Ecto neural progenitor cell (in vitro differentiated cells): Measurements from ENCODE around the gene SLC45A3.

Experiments used
- DNase-seq: peaks from one replicate; pipeline ENCODE4 v3.0.0-alpha.2; 2018; ENCODE audit warnings: low spot score

Gene SLC45A3

GRCh38 chr1:205668951-205669340 lies 11.4 kb downstream of the SLC45A3 start:
- peak; percentile 51 for DNase-seq

DNA sequence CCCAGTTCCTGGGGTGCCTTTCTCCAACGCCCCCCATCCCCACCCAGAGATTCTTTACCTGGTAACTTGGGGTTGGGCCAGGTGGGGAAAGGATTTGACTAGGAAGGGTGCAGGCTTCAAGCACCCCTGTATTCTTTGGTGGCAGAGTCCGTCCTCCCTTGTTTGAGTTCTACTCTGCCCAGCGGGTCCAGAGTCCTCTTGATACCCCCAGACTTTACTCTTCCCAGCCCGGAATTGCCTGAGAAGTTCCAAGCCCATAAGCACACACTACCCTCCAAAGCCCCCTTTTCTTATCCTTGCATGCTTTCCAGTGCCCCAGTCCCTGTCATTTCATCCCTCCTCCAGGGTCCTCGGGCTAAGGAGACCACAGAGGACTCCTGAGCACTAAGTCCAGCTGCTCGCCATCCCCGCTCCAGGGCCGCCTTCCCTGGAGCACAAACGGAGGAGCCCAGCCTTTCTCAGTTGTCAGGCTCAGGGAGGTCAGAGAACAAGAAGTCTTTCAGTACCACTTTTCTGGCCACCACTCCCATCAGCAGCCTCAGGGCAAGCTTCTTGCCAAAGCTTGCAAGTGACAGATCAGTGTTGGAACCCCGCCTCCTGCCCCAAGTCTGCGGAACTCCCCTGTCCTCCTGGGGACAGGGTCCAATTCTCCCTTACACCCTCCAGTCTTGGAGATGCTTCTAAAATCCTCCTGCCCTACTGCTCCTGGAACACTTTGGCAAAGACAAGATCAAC lies 12.2 kb downstream of the SLC45A3 start:
- peak; percentile 58 for DNase-seq

- no peak for DNase-seq
Measured at GRCh38 chr1:205666372-205667166, 13.7 kb downstream of the SLC45A3 start.

DNA sequence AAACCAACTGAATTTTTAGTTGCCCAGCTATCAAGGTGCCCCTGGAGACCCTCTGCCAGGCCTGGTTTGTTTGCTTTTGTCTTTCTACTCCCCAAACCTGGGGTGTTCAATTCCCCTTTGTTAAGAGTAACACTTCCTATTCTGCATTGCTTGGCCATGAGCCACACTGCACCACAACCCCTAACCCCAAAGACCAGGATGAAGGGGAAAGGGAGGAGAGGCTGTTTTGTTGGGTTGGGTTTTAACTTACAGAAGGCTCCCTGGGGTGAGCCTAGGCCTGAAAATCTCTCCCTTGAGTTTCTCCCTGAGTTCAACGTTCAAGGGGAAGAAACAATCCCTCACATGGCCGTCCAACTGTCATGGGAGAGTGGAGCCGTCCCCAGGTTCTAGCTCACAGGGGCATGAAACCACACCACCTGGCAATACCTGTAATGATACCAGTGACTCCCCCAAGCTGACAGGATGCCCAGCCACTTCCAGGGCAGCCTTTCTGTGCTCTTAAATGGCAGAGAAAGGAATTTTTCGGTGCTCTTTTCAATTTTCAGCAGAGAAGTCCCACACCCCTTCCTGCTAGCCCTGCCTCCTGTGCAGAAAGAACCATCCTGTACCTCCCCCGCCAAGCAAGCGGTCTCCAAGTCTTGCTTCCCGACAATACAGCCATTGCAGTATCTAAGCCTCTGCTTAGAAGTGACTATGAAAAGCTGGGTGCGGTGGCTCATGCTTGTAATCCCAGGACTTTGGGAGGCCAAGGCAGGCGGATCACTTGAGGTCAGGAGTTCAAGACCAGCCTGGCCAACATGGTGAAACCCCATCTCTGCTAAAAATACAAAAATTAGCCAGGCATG lies 14.9 kb downstream of the SLC45A3 start:
- DNase-seq, result no peak

- no peak for DNase-seq
Measured at GRCh38 chr1:205664399-205665017, 15.8 kb downstream of the SLC45A3 start.

GRCh38 chr1:205663286-205663936 lies 16.9 kb downstream of the SLC45A3 start:
- no peak for DNase-seq

DNA sequence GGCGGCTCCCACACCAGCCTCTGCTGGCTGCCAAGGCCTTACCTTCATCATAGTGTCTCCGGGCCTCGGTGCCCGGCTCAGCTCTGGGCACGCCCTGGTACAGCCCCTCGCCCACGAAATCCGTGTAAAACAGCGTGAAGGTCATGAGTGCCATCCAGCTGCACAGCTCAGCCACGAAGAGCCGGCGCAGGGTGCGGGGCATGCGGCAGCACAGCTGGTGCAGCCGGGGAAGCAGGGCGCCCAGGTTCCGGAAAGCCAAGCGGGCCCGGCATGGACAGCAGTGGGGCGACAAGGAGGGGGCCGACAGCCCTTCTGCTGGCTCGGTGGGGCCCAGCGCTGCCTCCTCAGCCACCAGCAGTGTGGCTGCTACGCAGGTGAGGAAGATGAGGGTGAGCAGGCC lies 17.5 kb downstream of the SLC45A3 start:
- DNase-seq, result no peak

- DNase-seq, result no peak
Measured at GRCh38 chr1:205662135-205662738, 18.1 kb downstream of the SLC45A3 start.

DNA sequence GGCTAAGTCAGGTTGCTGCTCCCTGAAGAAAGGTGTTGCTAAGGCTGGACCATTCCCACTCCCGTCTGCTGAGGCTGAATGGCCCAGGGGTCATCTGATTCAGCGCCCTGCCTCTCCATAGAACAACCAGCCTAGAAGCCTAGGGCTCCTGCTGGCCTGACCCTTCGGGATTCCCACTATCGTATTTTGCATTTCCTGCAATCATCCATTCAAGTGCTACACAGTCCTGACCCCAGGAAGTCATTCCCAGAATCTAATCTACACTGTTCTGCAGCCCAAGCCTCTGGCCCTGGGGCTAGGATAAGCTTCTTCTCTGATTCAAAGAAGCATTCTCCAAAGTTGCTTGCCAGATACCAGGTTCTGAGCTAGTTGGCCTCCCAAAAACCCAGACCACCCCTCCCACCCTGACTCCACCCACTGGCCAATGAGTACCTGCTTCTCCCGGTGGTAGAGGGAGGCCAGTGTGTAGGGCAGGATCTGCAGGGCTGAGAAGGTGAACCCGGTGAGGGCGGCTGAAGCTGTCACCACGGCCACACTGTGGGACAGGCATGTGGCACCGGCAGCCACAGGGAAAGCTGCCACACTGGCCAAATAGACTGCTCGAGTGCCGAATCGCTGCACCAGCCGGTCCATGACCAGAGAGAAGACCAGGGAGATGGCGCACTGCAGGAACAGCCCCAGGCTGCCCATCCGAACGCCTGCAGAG lies 18.7 kb downstream of the SLC45A3 start:
- DNase-seq, result no peak

- DNase-seq, result no peak
Measured at GRCh38 chr1:205660361-205660760, 19.9 kb downstream of the SLC45A3 start.

- peak; percentile 86 for DNase-seq
Measured at GRCh38 chr1:205658943-205659581, 21.2 kb downstream of the SLC45A3 start.

DNA sequence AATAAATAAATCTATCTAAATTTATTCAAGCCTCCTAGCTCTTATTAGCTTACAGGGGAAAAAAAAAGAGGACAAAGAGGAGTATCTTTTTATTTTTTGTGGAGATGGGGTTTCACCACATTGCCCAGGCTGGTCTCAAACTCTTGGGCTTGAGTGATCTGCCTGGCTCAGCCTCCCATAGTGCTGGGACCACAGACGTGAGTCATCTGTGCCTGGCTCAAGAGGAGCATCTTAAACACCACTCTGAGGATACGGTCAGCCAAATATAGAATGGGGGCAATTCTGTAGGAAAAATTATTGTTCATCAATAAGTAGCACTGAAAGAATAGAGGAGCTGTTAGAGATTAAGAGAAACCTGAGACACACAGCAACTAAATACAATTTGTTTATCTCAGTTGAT lies 24.1 kb downstream of the SLC45A3 start:
- DNase-seq, result no peak

DNA sequence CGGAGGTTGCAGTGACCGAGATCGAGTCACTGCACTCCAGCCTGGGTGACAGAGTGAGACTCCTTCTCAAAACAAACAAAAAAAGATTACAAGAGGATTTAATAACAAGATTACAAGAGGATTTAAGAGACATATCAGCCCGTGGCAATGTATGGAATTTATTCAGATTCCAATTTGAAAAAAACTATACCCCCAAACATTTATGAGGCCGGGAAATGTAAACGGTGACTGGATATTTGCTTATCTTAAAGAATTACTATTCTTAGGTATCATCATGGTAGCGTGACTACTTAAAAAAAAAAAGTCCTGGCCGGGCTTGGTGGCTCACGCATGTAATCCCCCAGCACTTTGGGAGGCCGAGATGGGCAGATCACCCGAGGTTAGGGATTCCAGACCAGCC lies 27.3 kb downstream of the SLC45A3 start:
- DNase-seq, result no peak

- no peak for DNase-seq
Measured at GRCh38 chr1:205650241-205650640, 30.1 kb downstream of the SLC45A3 start.

DNA sequence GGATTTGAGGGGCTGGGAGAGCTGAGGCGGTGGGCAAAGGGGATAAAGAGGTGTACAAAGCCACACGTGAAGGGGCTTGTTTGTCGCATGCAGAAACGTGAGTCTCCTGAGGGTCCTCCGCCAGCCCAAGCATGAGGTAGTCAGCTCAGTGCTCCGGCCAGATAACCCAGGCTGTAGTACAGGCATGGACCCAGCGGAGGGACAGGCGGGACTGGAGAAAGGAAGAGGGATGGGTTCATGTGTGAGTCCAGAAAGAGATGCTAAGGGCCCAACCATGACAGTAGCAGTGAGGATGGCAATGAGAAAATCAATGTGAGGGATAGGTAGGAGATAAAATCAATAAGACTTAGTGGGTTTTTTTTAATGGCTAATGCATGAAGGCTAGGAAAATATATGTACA lies 34.8 kb downstream of the SLC45A3 start:
- DNase-seq, result no peak

DNA sequence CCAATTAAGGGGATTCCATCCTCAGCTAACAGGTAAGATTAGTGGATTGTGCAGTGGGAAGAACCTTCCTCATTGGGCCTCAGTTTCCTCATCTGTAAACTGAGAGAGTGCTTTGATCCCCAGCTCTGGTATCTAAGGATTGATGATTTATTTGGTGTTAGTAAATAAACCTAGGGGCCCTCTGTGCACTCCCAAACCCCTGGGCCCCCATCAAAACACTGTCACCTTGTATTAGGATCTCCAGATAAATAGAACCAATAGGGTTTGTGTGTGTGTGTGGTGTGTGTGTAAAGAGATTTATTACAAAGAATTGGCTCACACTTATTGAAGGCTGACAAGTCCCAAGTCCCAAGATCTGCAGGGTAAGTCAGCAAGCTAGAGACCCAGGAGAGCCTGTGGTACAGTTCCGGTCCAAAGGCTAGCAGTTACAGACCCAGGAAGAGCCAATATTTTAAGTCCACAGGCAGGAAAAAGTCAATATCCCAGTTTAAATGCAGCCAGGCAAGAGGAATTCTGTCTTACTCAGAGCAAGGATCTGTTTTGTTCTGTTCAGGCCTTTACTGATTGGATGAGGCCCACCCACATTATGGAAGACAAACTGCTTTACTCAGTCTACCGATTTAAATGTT lies 37.5 kb downstream of the SLC45A3 start:
- DNase-seq, result no peak

DNA sequence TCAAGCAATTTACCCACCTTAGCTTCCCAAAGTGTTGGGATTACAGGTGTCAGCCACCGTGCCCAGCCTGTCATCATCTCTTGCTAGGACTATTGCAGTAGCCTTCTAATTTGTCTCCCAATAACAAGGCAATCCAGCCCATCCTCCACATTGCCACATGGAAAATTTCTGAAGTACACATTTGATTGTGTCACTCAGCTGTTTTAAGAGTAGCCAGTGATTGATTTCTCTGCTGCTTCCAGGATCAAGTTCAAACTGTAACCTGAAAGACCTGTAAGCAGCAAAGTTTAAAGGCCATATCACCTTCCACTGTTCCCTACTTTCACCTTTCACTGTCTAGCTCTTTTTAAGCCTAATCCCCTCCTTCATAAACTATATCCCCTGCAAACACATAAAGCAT lies 40.7 kb downstream of the SLC45A3 start:
- no peak for DNase-seq

DNA sequence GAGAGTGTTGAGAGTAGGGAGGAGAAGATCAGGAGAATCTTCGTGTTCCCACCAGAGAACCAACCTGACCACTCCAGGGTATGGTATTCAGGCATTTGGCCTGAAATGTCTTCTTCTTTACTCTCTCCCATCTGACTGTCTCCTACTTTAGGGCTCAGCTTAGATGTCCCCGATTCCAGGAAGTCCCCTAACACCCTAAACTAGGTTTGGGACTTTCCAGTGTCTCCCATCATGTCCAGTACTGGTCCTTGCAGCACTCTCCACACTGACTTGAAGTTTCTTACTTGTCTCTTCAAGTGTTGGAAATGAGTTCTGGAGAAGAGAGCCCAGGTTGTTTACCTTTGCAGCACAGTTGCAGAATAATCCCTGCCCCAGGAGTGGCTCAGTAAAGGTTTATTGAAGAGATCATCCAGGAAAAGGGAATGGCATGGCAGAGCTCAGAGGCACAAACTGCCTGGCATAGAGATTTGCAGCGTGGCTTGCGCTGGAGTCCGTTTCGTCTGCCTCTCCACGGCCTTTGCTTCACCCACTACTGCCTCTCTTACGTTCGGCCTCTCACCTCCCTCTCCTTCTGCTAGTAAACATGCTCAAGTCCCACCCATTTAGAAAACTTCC lies 42.3 kb downstream of the SLC45A3 start:
- no peak for DNase-seq

- no peak for DNase-seq
Measured at GRCh38 chr1:205636732-205637131, 43.6 kb downstream of the SLC45A3 start.
